Common myeloid progenitor, CD34-positive (primary cell): Measurements from ENCODE around the gene MGAT5.

Experiments used
- CTCF ChIA-PET: fragments of 350-600 bp; sonication (Branson Sonifier 250); formaldehyde crosslinking; loops from one replicate; lab custom pipeline; 2021; ENCODE audit warnings: antibody characterized with exemption; lab: Charles Lee
- POLR2A ChIA-PET: fragments of 350-600 bp; sonication (Branson Sonifier 250); formaldehyde crosslinking; loops from one replicate; lab custom pipeline; 2021; ENCODE audit warnings: antibody characterized with exemption; lab: Charles Lee
- DNase-seq, 3 donors: peaks; one replicate each; pipeline versions ENCODE4 v3.0.0 to v3.0.0-alpha.2; 2013
- H3K27ac ChIP-seq, 2 experiments: 1 replicate in 1 of 2; 2 replicates in 1 of 2; pipeline ENCODE4 v1.7.0; 2013; ENCODE audit warnings: inconsistent platforms in 2 of 2, low read length in 2 of 2, mild to moderate bottlenecking in 2 of 2, low read depth in 1 of 2, moderate library complexity in 1 of 2; ENCODE audit not compliant: severe bottlenecking in 2 of 2, insufficient read depth in 1 of 2, poor library complexity in 1 of 2
- H3K27me3 ChIP-seq, 5 experiments: replicated peaks in 2 of 5; 1 replicate in 3 of 5; 2 replicates in 2 of 5; pipeline versions ENCODE4 v1.6.1 to v1.7.0; 2013; ENCODE audit warnings: low read length in 4 of 5, mild to moderate bottlenecking in 2 of 5, moderate library complexity in 2 of 5, inconsistent platforms in 1 of 5; ENCODE audit not compliant: insufficient read depth in 5 of 5, control insufficient read depth in 4 of 5
- H3K36me3 ChIP-seq, 4 experiments: 1 replicate in 2 of 4; 2 replicates in 2 of 4; pipeline versions ENCODE4 v1.6.1 to v1.7.0; 2013; ENCODE audit warnings: low read length in 3 of 4, control low read depth in 1 of 4, mild to moderate bottlenecking in 1 of 4; ENCODE audit not compliant: control insufficient read depth in 4 of 4, insufficient read depth in 4 of 4
- H3K4me1 ChIP-seq, 4 experiments: 1 replicate in 3 of 4; 2 replicates in 1 of 4; pipeline versions ENCODE4 v1.6.1 to v1.7.1; 2013; ENCODE audit warnings: low read length in 3 of 4, mild to moderate bottlenecking in 3 of 4, control low read depth in 1 of 4, inconsistent platforms in 1 of 4, moderate library complexity in 1 of 4; ENCODE audit not compliant: control insufficient read depth in 4 of 4, insufficient read depth in 4 of 4; ENCODE audit errors: control extremely low read depth in 1 of 4
- H3K4me3 ChIP-seq, 7 experiments: 1 replicate in 4 of 7; 2 replicates in 3 of 7; pipeline versions ENCODE4 v1.5.1 to v1.7.0; 2013; ENCODE audit warnings: mild to moderate bottlenecking in 7 of 7, low read length in 6 of 7, moderate library complexity in 6 of 7, inconsistent platforms in 2 of 7, low read depth in 2 of 7, control low read depth in 1 of 7; ENCODE audit not compliant: insufficient read depth in 4 of 7, control insufficient read depth in 1 of 7; ENCODE audit errors: extremely low read depth in 1 of 7
- H3K9me3 ChIP-seq, 5 experiments: 1 replicate in 4 of 5; 2 replicates in 1 of 5; pipeline versions ENCODE4 v1.6.1 to v1.7.1; 2013; ENCODE audit warnings: low read length in 4 of 5, mild to moderate bottlenecking in 2 of 5, inconsistent platforms in 1 of 5, low read depth in 1 of 5, moderate library complexity in 1 of 5; ENCODE audit not compliant: control insufficient read depth in 4 of 5, insufficient read depth in 2 of 5; ENCODE audit errors: control extremely low read depth in 1 of 5
- WGBS: methylation state at CpG from one replicate; pipeline ENCODE4 v1.1.5; 2013; ENCODE audit not compliant: insufficient coverage; 5-methylcytosine and 5-hydroxymethylcytosine counted together

MGAT5 gene

DNA sequence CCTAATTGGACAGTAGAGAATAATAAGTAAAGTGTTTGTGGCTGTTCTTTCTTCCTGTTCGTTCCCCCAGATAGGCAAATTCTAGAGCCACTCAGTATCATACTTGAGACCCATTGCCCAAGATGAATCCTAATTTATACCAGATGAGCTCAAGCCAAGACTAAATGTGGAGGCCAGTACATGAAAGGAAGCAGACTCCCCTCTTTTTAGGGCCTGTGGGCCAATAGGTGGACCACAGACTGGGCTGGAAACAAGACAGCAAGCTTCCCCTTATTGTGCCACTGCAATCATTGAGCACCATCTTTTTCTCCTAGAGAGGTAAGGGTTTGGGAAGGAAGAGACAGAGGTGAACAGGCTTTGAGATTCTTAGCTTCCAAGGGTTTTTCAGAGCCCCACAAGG is 141.9 kb downstream of the MGAT5 start:
- Histone ChIP-seq H3K9me3 (no peaks in the 10 kb centered on the region), H3K36me3 (peaks cover 0 to 10% (median 3%) of the 10 kb centered on the region in 4 experiments), H3K4me3 (no peak overlapping the region), H3K27me3 (no peaks in the 10 kb centered on the region), H3K27ac (no peak overlapping the region), H3K4me1 (peaks cover 0 to 2% (median 0%) of the 10 kb centered on the region in 4 experiments)
- DNase-seq: peak in 2 of 3 donors; percentile 10
- no CpG with 5 or more reads among the region's 1 CpG for WGBS
- ChIA-PET CTCF (interaction anchor here (0.6 to 8.0 kb wide), 3 partner anchors 13 to 277 kb away, joined by 3 to 36 read pairs (median 3); no protein-coding TSS in a partner anchor), POLR2A (no interaction called here)

DNA sequence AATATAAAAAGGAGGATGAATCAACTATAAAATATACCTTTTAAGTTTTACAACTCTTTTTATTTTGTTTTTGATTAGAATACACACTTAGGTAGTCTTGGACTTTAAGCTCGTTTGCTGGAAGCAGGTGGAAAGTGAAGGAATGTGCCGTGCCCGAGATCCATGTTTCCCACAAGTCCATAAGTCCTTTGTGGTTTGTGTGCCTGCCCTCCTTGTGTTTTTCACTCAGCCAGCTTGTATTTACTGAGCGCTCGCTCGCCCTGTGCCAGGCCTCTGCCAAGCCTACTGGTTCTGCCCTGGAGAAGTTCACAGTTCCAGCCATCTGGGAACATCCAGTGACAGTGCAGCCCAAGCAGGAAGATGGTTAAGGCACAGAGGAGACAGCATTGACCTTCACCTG is 142.6 kb downstream of the MGAT5 start:
- Histone ChIP-seq H3K9me3 (no peaks in the 10 kb centered on the region), H3K4me1 (peaks cover 0 to 3% (median 0%) of the 10 kb centered on the region in 4 experiments), H3K4me3 (no peak overlapping the region), H3K27ac (no peak overlapping the region), H3K36me3 (peaks cover 0 to 10% (median 3%) of the 10 kb centered on the region in 4 experiments), H3K27me3 (no peaks in the 10 kb centered on the region)
- WGBS: 88% methylated on average over 6 of the region's 6 CpGs
- CTCF ChIA-PET: interaction anchor here (0.6 to 8.0 kb wide), 2 partner anchors 15 to 278 kb away, joined by 3 to 36 read pairs; no protein-coding TSS in a partner anchor
- no peak for DNase-seq
- POLR2A ChIA-PET: no interaction called here

GRCh38 chr2:134397146-134397896 is 143.4 kb downstream of the MGAT5 start:
- Histone ChIP-seq H3K4me1 (peaks cover 0 to 7% (median 0%) of the 10 kb centered on the region in 4 experiments), H3K27ac (no peak overlapping the region), H3K4me3 (no peak overlapping the region), H3K27me3 (no peaks in the 10 kb centered on the region), H3K36me3 (peaks cover 0 to 10% (median 3%) of the 10 kb centered on the region in 4 experiments), H3K9me3 (no peaks in the 10 kb centered on the region)
- CTCF ChIA-PET: interaction anchor here (8.0 kb wide), 1 partner anchor 14 kb away, joined by 36 read pairs; no protein-coding TSS in a partner anchor
- 100% methylated on average over 5 of the region's 7 CpGs for WGBS
- DNase-seq: no peak
- POLR2A ChIA-PET: no interaction called here

GRCh38 chr2:134398300-134398699 is 144.4 kb downstream of the MGAT5 start:
- Histone ChIP-seq H3K4me3 (no peak overlapping the region), H3K27ac (no peak overlapping the region), H3K9me3 (no peaks in the 10 kb centered on the region), H3K4me1 (peaks cover 0 to 7% (median 0%) of the 10 kb centered on the region in 4 experiments), H3K36me3 (peaks cover 0 to 15% (median 3%) of the 10 kb centered on the region in 4 experiments), H3K27me3 (no peaks in the 10 kb centered on the region)
- ChIA-PET CTCF (interaction anchor here (1.0 to 8.0 kb wide), 4 partner anchors 11 to 281 kb away, joined by 3 to 36 read pairs (median 8); no protein-coding TSS in a partner anchor), POLR2A (no interaction called here)
- no peak for DNase-seq
- WGBS: 100% methylated on average over 3 of the region's 6 CpGs

- H3K36me3 ChIP-seq: peaks cover 0 to 23% (median 3%) of the 10 kb centered on the region in 4 experiments
- POLR2A ChIA-PET: no interaction called here
- CTCF ChIA-PET: interaction anchor here (1.0 to 8.0 kb wide), 7 partner anchors 12 to 526 kb away, joined by 3 to 36 read pairs (median 3); no protein-coding TSS in a partner anchor
- no peak overlapping the region for H3K4me3 ChIP-seq
- no CpG with 5 or more reads among the region's 2 CpGs for WGBS
- no peaks in the 10 kb centered on the region for H3K9me3 ChIP-seq
- no peaks in the 10 kb centered on the region for H3K27me3 ChIP-seq
- DNase-seq: peak in 2 of 3 donors; percentile 10 to 12
- peaks cover 0 to 7% (median 0%) of the 10 kb centered on the region in 4 experiments for H3K4me1 ChIP-seq
- H3K27ac ChIP-seq: no peak overlapping the region
Observed at GRCh38 chr2:134399096-134399495, 145.2 kb downstream of the MGAT5 start.

DNA sequence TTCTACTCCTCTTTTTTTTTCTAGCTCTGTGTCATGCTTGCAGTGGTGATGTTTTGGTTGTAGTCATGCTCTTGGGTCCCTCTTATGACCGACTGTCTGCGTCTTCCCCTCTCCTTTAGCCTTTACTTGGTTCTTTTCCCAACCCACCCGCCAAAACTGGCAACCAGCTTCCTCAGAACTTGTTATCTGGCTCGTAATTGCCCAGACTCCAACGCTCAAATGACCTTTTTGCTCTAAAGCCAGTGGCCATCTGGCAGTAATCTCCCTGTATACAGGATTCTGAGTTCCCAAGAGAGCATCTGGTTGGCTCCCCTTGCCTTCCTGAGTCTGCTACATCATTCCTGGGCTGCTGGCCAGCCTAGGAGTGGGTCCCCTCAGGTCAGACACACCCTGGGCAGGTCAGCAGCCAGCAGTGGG is 147.2 kb downstream of the MGAT5 start:
- 100% methylated on average over 3 of the region's 5 CpGs for WGBS
- ChIA-PET POLR2A (no interaction called here), CTCF (interaction anchor here (1.0 to 8.0 kb wide), 3 partner anchors 11 to 282 kb away, joined by 3 to 36 read pairs (median 3); no protein-coding TSS in a partner anchor)
- Histone ChIP-seq H3K36me3 (peaks cover 2 to 39% (median 4%) of the 10 kb centered on the region in 4 experiments), H3K27me3 (no peaks in the 10 kb centered on the region), H3K4me1 (peaks cover 0 to 5% (median 0%) of the 10 kb centered on the region in 4 experiments), H3K27ac (no peak overlapping the region), H3K4me3 (no peak overlapping the region), H3K9me3 (no peaks in the 10 kb centered on the region)
- DNase-seq: no peak

DNA sequence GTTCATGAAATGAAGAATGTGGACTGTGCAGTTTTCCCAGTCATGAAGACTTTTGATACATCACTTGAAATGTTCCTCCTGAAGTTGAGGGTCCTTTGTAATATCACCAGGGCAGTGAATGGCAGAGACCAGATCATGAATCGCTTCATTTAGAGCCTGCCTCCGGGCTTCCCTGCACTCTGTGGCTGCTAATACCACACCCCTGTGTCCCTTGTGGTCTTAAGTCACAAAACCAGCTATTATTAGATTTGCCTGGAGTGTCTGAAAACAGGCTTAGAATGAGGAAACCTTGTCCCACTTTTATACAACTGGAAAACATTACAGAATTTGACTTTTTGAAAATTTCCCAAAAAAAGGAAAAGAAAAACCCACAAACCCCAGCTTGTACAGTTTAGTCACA is 147.9 kb downstream of the MGAT5 start:
- WGBS: 74% methylated on average over 2 of the region's 2 CpGs
- H3K27ac ChIP-seq: no peak overlapping the region
- no peaks in the 10 kb centered on the region for H3K27me3 ChIP-seq
- no peaks in the 10 kb centered on the region for H3K9me3 ChIP-seq
- DNase-seq: no peak
- H3K36me3 ChIP-seq: peaks cover 0 to 38% (median 4%) of the 10 kb centered on the region in 4 experiments
- peaks cover 0 to 5% (median 0%) of the 10 kb centered on the region in 4 experiments for H3K4me1 ChIP-seq
- ChIA-PET CTCF (interaction anchor here (8.0 kb wide), 1 partner anchor 10 kb away, joined by 36 read pairs; no protein-coding TSS in a partner anchor), POLR2A (no interaction called here)
- H3K4me3 ChIP-seq: no peak overlapping the region
